Neutrophil (primary cell): ENCODE measurements around the gene SEPTIN8.

Source experiments
- H3K27ac ChIP-seq: fragments of 200-600 bp; sonication (generic); 2 replicates; pipeline ENCODE4 v1.5.1; 2016; ENCODE audit warnings: mild to moderate bottlenecking, moderate library complexity
- H3K27me3 ChIP-seq: fragments of 200-600 bp; sonication (generic); 2 replicates; pipeline ENCODE4 v1.6.0; 2016; ENCODE audit warnings: mild to moderate bottlenecking
- H3K36me3 ChIP-seq: fragments of 200-600 bp; sonication (generic); 2 replicates; pipeline ENCODE4 v1.5.1; 2017
- H3K4me1 ChIP-seq, 2 experiments: fragments of 200-600 bp in 1 of 2; sonication (generic) in 1 of 2; 1 replicate in 1 of 2; 2 replicates in 1 of 2; pipeline versions ENCODE4 v1.5.1 to v1.6.1; 2013 to 2016; ENCODE audit warnings: low read depth in 1 of 2, low read length in 1 of 2, mild to moderate bottlenecking in 1 of 2, moderate library complexity in 1 of 2; ENCODE audit not compliant: control insufficient read depth in 1 of 2, insufficient read depth in 1 of 2
- H3K4me3 ChIP-seq, 2 experiments: fragments of 200-600 bp in 1 of 2; sonication (generic) in 1 of 2; 1 replicate in 1 of 2; 2 replicates in 1 of 2; pipeline ENCODE4 v1.5.1; 2013 to 2016; ENCODE audit warnings: low read depth in 1 of 2, low read length in 1 of 2, mild to moderate bottlenecking in 1 of 2, moderate library complexity in 1 of 2
- H3K9me3 ChIP-seq: fragments of 200-600 bp; sonication (generic); 2 replicates; pipeline ENCODE4 v1.5.1; 2016
- TF ChIP-seq, protein P1 (sequence below): fragments of 200-600 bp; sonication (generic); IDR thresholded peaks from 2 replicates; pipeline ENCODE4 v1.5.1; 2016; ENCODE audit warnings: antibody characterized with exemption

SEPTIN8 gene

DNA sequence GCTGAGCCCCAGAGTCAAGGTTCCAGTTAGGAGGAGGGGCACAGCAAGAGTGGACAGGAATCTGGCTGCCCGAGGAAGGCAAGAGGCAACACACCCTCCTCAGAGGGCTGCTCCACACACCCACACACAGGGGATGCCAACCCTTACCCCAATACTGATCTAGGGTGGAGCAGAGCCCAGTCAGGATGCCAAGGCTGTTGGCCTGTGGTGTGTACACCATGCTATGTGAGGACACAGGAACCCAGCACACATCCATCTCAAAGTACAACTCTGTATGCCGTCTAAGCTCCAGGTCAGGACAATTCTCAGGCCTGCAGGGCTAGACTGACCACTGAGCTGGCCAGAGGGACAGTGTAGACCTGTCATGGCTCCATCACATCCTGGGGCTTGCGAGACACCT is 2.6 kb downstream of the SEPTIN8 start:
- H3K27ac ChIP-seq, result no peak overlapping the region
- peaks cover 75% of the 10 kb centered on the region for H3K27me3 ChIP-seq
- peaks cover 0 to 11% of the 10 kb centered on the region in 2 experiments for H3K4me1 ChIP-seq
- TF ChIP-seq, protein P1, sequence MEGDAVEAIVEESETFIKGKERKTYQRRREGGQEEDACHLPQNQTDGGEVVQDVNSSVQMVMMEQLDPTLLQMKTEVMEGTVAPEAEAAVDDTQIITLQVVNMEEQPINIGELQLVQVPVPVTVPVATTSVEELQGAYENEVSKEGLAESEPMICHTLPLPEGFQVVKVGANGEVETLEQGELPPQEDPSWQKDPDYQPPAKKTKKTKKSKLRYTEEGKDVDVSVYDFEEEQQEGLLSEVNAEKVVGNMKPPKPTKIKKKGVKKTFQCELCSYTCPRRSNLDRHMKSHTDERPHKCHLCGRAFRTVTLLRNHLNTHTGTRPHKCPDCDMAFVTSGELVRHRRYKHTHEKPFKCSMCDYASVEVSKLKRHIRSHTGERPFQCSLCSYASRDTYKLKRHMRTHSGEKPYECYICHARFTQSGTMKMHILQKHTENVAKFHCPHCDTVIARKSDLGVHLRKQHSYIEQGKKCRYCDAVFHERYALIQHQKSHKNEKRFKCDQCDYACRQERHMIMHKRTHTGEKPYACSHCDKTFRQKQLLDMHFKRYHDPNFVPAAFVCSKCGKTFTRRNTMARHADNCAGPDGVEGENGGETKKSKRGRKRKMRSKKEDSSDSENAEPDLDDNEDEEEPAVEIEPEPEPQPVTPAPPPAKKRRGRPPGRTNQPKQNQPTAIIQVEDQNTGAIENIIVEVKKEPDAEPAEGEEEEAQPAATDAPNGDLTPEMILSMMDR, result no peak
- H3K36me3 ChIP-seq, result no peaks in the 10 kb centered on the region
- H3K4me3 ChIP-seq, result no peak overlapping the region
- H3K9me3 ChIP-seq, result no peaks in the 10 kb centered on the region

- Histone ChIP-seq H3K27ac (no peak overlapping the region), H3K4me1 (peaks cover 0 to 11% of the 10 kb centered on the region in 2 experiments), H3K36me3 (no peaks in the 10 kb centered on the region), H3K4me3 (no peak overlapping the region), H3K27me3 (peaks cover 72% of the 10 kb centered on the region), H3K9me3 (no peaks in the 10 kb centered on the region)
- TF ChIP-seq, protein P1, result no peak
Measured at GRCh38 chr5:132773601-132774355, 3.3 kb downstream of the SEPTIN8 start.

DNA sequence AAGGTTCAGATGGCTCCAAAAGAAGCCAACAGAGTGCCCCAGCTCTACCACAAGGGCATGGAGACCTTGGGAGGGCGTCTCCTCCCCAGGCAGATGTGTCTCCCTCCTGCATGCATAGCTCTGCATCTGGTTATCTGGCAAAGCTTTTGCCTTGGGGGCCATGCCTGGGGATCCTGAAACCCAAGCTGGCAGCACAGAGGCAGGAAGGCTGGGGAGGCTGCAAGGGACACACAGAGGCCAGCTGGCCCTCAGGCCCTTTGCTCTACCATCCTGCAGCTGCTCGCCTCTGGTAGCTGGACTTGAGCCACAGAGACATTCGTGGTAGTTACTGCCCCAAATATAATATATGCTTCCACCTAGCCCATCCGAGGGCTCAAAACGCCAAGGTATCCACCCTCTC is 3.9 kb downstream of the SEPTIN8 start:
- peaks cover 0 to 11% of the 10 kb centered on the region in 2 experiments for H3K4me1 ChIP-seq
- H3K27me3 ChIP-seq, result peaks cover 70% of the 10 kb centered on the region
- TF ChIP-seq, protein P1, result no peak
- no peaks in the 10 kb centered on the region for H3K36me3 ChIP-seq
- no peak overlapping the region for H3K27ac ChIP-seq
- no peak overlapping the region for H3K4me3 ChIP-seq
- no peaks in the 10 kb centered on the region for H3K9me3 ChIP-seq

DNA sequence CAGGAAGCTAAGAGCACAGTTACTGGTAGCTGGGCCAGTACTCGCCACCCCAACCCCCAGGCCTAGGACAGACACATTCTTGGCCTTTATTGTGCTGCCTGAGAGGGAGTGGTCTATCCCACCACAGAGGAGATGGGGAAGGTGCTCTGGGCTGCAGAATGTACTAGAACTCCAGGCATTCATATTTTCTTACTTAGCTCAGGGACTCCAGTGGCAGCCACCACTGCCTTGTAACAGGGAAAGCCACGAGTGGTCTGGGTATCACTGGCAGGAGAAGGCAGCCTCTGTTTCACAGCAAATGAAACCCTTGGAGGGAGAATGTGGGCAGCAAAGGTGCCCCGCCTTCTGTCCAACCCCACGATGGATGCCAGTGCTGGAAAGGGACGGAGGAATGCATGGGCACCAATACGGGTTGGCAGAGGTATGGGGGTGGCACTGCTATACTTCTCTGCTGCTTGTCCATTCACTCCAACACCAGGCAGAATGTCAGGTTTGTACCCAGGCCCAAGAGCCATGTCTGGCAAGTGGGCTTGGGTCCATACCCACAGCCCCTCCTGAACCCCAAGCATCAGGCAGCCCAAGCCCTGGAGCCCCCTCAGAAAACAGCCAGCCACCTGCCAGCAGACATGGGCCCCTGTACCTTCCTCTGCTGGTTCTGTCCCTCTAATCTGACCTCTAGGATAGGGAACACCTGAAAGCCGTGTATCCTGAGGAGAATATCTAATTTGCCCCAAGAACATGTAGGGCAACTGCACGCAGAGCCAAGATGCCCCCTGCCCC is 4.6 kb downstream of the SEPTIN8 start:
- Histone ChIP-seq H3K4me3 (no peak overlapping the region), H3K27ac (no peak overlapping the region), H3K36me3 (no peaks in the 10 kb centered on the region), H3K9me3 (no peaks in the 10 kb centered on the region), H3K4me1 (peaks cover 0 to 9% of the 10 kb centered on the region in 2 experiments), H3K27me3 (peaks cover 70% of the 10 kb centered on the region)
- TF ChIP-seq, protein P1, result no peak

DNA sequence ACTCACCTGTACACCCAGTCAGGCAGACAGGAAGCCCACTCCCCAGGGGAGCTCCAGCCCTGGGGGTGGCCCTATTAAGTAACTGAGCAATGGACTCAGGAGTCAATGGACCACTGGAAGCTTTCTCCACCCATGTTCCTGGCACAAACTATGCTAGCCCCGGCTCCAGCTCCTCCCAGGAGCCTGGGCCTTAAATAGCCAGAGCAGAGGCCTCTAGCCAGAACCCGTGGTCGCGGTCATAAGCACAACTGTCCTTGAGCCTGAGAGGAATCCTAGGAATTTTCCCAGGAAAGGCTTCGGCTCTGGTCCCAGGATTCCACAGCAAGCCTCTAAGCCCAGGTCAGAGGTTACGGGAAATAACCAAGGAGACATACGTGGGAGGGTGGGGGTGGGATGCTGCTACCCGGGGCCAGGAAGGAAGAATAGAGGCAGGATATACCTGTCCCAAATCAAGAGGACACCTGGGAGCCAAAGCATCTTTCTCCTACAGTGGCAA is 5.5 kb downstream of the SEPTIN8 start:
- no peaks in the 10 kb centered on the region for H3K9me3 ChIP-seq
- TF ChIP-seq, protein P1, result no peak
- H3K36me3 ChIP-seq, result no peaks in the 10 kb centered on the region
- H3K4me3 ChIP-seq, result no peak overlapping the region
- peaks cover 0 to under 1% of the 10 kb centered on the region in 2 experiments for H3K4me1 ChIP-seq
- peaks cover 63% of the 10 kb centered on the region for H3K27me3 ChIP-seq
- H3K27ac ChIP-seq, result no peak overlapping the region
